Renal cortical epithelial cell (primary cell): ENCODE results near the gene LRRK1. TPM values are rescaled to one million over a fixed set of nuclear protein-coding genes. Genes with fewer than 3 reads are reported as not detected.

Experiments
- DNase-seq: peaks from one replicate; pipeline ENCODE4 v3.0.0-alpha.2; 2011; ENCODE audit warnings: low read depth
- total RNA-seq: library from RNA; depleted of rRNA; stranded (reverse); fragments of >200 nt; gene quantifications from 2 replicates; pipeline ENCODE4 v1.2.3, GENCODE V29; 2014

Gene LRRK1
- total RNA-seq, 1 donor from 2014 or later: 21.8 TPM

DNA sequence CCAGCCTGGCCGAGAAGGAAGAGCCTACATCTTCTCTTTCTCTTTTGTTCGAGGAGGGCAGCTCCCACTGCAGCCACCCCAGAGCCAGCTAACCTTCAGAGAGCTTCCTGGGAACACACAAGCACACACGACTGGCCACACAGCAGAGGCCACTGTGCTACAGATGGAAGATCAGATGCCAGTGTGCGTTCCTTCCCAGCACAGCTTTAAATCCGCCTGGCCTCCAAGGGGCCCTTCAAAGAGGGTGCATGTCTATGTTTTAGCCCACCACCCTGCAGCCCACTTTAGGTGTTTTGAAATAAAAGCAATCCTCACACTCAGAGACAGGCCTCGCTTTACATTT, 27.2 kb upstream of the LRRK1 start:
- DNase-seq: no peak

DNA sequence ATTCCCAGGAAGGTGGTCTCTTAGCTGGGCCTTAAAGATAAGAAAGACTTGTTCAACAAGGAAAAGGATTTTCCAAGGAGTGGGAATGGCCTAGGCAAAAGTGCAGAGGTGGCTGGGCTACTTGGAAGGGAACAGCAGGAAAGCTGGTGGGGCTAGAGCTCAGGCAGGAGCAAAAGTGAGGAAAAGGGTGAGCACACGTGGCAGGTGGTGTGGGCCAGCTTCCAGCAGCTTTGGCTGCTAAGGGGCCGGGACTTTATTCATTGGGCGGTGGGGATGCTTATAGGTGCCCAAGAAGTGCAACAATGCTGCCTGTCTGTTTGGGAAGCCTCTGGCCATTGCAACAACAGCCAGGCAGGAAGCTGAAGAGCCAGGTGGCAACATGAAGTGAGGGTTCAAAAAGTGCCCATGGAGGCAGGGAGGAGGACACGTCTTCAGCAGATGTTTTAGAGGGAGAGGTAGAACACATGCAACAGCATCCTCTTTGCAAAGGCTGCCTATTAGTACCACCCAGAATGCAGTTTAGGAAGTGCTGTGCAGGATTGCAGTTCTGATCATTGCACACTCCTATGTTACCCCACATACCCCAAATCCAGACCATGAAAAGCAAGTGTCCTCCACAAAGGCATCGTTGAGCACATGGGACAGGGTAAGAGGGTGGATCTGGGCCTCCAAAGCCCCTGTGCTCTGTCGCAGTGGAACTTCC, 25.7 kb upstream of the LRRK1 start:
- DNase-seq: no peak

DNA sequence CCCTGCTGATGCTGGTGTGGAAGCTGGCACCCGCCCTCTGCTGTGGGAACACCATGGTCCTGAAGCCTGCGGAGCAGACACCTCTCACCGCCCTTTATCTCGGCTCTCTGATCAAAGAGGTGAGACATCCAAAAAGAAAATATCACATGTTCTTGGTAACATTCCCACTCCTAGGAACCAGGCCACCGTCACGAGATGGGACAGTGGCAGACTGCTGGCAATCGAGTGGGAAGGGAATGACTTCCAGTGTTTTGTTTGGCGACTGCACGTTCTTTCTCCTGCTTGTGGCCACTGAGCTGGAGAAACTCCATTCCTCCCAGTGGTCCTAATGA, 25.2 kb upstream of the LRRK1 start:
- DNase-seq: no peak

DNA sequence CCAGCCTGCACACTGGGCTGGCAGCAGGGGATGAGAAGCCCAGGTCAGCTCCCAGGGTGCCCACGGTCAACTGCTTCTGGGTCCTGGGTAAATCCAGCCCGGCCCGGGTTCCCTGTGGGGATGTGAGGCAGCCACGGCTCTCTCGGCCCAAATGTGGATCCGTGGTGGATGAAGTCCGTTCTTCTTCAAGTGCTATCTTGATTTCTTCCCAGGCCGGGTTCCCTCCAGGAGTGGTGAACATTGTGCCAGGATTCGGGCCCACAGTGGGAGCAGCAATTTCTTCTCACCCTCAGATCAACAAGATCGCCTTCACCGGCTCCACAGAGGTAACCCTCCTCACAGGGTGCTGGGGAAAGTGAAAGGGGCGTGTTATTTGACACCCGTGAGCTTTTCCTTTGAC, 23.4 kb upstream of the LRRK1 start:
- no peak for DNase-seq

DNA sequence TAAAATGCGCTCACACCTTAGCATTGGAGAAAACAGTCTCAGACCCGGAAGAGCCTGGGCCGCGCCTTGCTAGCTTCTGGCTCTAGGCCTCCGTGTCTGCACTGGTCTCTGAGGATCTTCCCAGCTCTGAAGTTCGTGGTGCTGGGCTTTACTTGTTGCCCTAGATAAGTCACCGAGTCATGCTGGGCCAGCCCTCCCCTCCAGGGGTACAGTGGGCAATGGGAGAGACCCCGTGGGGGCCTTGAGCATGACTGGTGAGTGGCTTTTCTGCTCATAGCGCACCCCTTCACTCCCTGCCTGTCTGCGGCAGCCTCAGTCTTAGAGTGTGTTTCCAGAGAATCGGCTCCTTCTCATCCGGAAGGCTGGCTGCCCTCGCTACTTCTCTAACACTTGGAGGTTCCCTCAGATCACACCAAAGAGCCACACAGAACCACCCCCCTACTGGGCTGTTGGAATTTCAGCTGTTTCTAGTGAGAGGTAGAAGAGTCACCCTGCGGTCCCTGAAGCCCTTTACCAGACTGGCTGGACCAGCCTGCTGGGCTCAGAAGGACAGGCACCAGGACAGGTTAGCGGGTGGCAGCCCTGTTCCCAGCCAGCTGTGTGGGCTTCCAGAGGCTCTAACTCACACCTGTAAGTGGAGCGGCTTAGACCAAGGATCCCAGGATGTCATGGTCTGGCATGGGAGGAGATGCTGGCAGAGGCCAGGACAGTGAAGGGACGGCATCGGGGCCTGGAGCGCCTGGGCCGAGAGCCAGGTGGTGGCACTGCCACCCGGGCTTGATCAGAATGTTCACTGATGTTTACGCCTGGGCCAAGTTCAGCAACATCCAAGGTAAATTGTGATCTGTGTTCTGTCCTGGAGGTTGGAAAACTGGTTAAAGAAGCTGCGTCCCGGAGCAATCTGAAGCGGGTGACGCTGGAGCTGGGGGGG, 21.7 kb upstream of the LRRK1 start:
- no peak for DNase-seq

DNA sequence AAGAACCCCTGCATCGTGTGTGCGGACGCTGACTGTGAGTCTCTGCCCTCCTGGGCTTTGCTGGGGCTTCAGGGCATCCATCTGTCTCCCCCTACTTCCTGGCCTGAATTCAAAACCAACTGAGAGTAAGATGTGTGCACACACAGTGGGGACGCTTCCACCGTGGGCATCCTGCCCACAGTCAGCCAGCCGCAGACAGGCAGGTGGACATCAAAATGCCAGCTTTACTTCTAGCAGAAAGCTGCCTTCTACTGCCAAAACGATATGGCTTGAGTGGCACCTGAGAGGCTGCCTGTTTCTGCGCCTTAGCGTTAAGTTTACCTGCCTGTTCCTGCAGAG, 21.0 kb upstream of the LRRK1 start:
- DNase-seq: no peak

DNA sequence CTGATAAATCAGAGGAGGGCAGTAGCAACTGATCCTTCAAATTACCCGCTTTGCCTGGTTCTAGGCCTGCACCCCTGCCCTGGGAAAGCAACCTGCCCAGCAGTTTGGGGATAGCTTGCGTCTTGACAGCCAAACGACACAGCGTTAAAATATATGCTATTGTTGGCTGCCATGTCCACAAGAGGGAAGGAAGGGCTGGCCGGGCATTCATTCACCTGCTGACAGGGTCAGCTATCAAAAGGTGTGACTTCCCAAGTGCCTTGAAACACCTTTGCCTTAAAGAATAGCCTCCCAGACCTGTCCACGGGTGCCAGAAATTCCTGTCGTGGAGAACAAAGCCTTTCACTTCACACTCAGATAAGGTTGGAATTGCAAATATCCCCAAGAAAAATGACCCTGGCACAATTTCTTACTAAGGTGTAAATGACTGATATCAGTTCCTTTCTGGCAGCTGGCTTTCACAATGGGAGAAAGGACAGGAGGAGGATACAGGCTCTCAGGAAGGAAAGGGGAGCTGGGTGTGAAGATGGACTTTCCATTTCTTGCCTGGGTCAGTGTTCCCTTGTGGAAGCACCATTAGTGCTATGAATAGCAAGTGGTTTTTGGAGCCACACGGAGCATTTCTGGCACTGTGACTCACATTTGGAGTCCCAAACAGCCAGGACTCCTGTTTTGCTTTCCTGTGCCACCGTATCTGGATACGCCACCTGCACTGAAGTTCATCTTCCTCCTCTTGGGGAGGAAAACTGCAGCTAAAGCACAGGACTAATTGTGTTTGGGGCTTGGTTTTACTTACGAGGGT, 20.3 kb upstream of the LRRK1 start:
- DNase-seq: no peak

DNA sequence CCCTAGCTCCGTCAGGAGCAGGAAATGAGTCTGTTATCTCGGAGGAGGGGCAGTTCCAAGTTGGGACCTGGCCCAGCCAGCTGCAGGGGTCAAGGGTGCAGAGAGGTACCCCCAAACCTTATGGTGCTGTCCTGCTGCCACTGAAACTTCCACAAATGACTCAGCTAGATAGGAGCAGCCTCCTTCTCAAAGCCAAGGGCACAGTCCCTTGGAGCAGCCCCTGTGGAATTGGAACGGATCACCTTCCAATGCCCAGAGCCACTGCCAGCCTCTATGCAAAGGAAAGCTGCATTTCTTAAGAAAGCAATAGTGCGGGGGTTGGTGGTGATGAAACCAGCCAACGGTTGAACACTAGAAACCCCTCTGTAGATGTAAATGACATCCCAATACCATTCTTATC, 19.6 kb upstream of the LRRK1 start:
- DNase-seq: no peak

DNA sequence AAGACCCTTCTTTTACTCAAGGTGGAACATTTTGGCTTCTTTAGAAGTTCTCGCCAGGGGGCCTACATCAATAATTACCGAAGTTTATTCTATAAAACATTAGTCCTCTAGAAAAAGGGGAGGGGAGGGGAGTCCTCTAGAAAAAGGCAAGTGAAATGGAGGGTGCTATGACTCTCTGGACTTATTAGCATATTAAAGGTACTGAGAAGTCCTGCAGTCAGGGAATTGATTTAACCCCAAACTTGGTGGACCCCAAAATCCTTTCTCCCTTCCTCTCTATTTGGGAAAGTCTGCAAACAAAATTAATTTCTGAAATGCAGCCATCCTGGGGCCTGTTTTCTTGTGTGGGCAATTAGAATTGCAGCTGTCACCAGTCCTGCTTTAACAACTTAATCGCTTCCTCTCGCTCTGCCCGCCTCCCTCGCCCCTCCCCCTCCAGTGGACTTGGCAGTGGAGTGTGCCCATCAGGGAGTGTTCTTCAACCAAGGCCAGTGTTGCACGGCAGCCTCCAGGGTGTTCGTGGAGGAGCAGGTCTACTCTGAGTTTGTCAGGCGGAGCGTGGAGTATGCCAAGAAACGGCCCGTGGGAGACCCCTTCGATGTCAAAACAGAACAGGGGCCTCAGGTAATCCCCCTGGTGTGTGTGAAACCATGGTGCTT, 18.9 kb upstream of the LRRK1 start:
- no peak for DNase-seq

DNA sequence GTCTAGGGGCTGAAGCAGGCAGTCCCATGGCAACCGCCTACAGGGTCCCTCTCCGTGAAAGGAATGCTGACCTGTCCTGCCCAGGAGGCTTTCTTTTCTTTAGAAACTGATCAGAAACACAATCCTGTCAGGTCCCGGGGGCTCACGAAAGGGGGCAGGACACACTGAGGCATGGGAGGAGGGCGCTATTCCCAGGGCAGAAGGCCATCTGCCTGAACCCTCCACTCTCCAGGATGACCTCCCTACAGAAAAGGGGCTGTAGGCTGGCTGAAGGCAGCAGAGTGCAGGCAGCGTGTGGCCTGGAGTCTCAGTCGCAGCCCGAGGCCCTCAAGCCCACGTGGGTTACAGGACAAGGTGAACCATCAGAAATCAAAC, 18.4 kb upstream of the LRRK1 start:
- DNase-seq: no peak

DNA sequence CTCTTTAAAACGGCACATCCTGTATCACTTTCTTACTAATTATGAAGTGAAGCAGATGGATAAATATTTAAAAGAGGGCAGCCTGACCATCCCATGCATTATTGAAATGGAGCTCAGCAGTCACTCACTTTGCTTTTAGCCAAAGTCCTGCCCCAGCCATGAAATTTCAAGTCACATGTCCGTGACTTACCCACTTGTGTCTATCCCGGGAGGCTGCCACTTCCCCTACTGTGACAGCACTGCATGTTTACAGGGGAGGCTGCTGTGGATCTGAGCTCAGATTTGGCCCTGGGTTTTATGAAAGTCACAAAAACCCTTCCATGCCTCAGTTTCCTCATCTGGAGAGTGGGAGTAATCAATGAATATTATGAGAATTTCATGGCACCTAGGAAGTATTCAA, 17.9 kb upstream of the LRRK1 start:
- DNase-seq: no peak

DNA sequence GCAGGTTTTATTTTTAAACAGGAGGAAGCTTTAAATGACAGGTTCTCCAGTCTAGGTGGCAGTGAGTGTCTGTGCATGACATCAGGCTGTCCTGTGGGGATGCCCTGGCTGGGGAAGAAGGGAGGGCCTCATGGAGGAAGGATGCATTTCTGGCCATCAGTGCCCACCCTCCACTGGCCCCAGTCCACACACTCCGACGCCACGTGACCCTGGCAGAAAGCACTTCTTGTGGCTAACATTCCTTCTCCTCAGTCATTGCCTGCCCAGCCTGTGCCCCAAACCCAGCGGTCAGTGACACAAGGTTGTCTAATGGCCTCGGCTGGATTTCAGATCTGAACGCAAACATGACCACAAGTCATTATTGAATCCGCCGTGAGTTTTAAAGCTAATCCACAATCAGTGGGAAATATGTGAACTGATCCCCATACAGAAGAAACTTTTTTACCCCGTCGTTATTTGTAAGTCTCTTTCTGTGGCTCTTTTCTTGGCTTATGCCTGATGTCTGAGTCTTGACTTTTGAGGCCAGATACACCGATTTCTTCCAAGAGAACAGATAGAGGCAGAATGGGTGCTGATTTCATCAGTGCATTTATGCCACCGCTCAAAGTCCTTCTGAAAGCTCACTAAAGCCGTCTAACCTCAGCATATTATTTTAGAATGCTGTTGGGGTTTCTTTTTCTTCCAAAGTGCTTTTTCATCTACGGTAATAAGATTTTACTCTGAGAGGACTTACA, 17.3 kb upstream of the LRRK1 start:
- DNase-seq: no peak

DNA sequence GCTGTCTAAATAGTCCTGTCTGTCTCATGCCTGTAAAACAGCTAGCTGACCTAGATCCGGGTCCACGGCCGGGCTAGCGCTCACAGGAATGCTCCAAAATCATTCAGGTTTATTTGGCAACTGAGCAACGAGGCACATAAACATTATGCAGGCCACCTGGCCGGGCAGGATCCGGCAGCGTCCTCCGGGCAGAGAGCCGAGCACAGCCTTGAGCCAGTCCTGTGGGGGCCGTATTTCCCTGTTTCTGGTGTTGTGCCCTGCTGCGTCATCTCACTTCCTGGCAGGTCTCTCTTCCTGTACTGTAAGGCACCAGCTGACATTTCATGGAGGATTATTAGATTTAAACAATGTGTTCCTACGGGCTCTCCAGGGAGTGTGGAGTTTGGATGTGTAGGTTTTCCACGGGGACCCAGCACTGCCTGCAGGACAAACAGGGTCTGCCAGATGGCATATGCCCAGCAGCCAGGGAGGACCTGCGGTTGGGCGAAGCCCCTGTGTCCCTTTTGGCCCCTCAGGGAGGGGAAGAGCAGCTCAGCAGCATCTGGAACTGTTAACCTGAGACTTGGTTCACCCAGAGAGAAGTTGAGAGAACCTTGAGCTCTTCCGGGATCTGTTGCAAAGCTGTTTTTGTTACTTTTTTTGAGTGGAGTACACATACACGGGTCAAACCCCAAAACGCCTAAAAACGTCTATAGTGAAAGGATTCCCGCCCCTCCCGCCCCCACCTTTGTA, 16.6 kb upstream of the LRRK1 start:
- peak; percentile 67 for DNase-seq

DNA sequence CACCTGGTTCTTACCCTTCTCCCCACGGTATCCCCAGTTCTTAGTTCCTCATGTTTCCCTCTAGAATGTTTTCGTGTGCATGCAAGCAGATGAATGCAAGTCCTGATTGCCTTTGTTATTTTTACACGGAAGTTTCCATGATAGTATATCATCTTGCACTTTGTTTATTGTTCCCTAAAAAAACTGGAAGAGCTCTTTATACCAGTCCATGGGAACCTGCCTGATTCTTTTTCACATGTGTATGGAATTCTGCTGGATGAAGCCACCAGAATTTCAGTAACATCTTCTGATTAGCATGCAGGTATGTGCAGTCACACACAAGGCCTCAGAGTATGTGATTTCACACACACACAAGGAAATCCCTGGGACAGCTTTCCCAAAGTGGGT, 16.0 kb upstream of the LRRK1 start:
- DNase-seq: peak; percentile 13

DNA sequence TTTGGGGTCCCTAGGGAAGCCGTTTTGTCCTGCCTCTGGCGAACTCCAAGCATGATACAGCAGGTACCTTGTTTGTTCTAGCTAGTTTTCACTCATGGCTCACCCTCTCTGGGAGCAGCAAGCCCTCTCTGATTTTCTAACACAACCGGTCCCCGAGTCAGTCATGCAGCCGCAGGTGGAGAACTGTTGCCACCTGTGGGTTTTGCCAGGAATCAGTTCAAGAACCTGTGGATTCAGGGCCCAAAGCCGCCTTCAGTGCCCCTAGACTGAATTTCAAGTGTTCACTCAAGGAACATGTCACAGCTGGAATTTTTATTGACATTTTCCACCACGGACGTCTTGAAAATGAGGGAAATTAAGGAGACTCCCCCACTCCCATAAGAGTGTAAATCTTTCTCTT, 13.3 kb upstream of the LRRK1 start:
- no peak for DNase-seq

DNA sequence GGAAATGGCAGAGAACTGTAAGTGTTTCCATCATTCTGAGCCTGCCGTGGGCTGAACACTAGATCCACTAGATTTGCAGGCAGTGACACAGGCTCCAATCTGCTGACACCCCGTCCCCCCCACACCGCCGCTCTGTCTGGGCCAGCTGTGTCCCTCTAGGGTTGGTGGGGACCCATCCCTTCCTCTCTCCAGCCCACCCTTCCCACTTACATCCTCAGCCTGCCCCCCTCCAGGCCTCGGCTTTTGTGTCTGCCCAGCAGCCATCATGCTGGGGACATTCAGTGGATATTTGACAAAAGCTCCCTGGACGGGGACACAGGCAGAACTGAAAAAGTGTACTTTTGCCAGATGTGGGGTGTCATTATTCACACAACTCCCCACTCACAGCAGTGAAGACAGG, 10.7 kb upstream of the LRRK1 start:
- no peak for DNase-seq

DNA sequence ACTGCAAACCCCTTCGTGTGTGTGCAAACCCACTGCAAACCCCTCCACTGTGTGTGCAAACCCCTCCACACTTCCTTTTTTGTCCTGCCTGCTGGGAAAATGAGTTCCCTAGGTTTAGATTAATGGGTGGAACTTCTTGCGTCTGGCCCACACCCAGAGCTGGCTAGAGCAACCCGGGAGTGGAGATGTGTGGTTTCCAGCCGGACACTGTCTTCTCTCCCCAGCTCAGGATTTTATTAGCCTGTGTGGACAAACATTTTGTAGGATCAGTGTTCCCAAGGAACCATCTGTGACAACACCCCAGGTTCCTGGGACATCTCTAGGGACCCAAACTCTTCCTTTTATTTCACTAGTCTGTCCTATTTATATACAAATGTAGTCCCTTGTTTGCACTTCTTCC, 9.6 kb upstream of the LRRK1 start:
- no peak for DNase-seq

DNA sequence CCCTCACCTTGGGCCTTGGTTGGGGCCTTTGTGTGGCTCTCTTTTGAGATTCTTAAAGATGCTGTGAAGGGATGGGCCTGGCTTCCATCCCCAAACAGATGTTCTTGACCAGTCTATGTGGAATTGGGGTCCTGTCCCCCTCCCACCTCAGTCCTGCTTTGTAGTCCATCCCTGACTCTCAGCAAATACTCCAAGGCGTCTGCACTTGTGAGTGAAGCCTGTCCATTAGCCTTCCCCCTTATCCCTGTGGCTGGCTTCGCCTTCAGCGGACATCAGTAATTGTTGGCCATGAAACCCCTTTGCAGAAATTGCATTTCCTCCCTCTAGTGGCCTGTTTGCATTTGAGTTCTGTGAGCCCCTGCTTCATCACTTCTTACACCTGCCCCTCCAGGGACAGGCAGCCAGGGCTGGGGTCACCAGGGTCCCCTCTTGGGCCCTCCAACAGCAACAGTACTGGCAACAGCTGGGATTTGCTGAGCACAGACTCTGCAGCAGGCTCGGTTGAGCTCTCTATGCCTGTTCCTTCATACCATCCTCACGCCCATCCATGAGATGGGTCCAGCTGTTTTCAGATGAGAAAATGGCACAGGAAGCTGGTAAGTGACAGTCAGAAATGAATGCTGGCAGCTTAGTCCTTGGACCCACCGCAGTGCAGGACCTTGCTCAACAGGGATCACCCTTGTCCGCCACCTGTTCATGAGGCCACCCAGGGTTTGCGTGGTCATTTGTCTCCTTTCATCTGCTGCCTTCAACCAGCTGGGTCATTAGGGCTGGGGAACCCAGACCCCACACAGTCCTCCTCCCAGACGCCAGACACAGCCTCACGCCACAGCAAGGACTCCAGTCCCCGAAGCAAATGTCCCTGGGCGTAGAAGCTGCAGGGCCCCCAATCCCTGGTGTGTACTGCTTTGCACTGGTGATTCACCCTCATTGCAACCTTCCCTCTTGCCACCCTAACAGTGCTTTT, 8.9 kb upstream of the LRRK1 start:
- no peak for DNase-seq

DNA sequence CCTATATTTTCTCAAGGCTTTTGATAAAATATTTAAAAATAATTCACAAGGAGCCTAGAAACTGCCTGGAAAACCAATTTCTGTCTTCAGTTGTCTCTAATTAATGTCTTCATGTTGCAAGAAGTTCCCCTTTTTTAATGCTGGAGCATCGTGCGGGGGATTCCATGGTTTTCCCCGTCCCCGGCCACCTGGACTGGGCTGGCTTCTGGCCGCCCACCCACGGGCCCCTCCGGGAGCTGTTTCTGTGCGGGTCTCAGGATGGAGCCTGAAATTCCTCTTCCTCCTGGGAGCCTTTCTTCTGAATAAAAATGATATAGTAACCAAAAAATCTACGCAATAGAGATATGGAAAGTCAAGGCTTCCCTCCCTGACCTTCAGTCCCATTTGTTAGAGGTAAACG, 8.1 kb upstream of the LRRK1 start:
- DNase-seq: no peak

DNA sequence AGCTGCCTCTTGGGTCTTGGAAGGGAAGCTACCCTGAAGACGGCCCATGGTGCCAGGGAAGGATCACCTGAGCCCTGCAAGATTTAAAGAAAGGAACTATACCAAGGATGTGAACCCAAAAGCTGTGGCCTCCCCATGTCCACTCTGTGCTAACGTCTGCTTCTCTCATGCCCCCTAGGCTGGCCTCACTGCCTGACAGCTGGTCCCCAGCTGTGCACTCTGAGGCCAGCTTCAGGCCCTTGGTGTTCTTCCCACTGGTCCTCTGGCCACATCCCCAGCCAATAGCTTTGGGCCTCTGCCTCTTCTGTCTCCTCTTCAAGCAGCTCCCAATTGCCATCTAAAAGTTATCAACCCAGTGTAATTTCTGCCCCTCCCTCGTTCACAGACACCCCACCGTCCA, 5.2 kb upstream of the LRRK1 start:
- no peak for DNase-seq
